Natural killer cell (primary cell): ENCODE results near the gene DPYD. TPM values are rescaled to one million over a fixed set of nuclear protein-coding genes. Genes with fewer than 3 reads are reported as not detected.

Experiments
- ATAC-seq, 3 donors: fragments of 150-1000 bp in 2 of 3; fragments of 200-7000 bp in 1 of 3; cut with Tn5 transposase; 1 replicate in 1 of 3; 2 replicates in 2 of 3; pipeline ENCODE4 v1.10.0; 2021; ENCODE audit warnings: mild to moderate bottlenecking in 2 of 3, moderate library complexity in 2 of 3
- DNase-seq, 2 donors: peaks; one replicate each; pipeline versions ENCODE4 v3.0.0 to v3.0.0-alpha.2; 2013 to 2021; ENCODE audit warnings: mixed read lengths in 1 of 2
- H3K27ac ChIP-seq: one replicate; pipeline ENCODE4 v1.5.1; 2013; ENCODE audit warnings: mild to moderate bottlenecking, low read length
- H3K27me3 ChIP-seq: one replicate; pipeline ENCODE4 v1.6.1; 2013; ENCODE audit warnings: low read length; ENCODE audit not compliant: control insufficient read depth, insufficient read depth
- H3K36me3 ChIP-seq: one replicate; pipeline ENCODE4 v1.6.1; 2013; ENCODE audit warnings: low read length; ENCODE audit not compliant: control insufficient read depth, insufficient read depth
- H3K4me1 ChIP-seq: one replicate; pipeline ENCODE4 v1.6.1; 2013; ENCODE audit warnings: low read length; ENCODE audit not compliant: control insufficient read depth, insufficient read depth
- H3K4me3 ChIP-seq: one replicate; pipeline ENCODE4 v1.5.1; 2013; ENCODE audit warnings: low read length
- H3K9me3 ChIP-seq: one replicate; pipeline ENCODE4 v1.6.1; 2013; ENCODE audit warnings: low read length; ENCODE audit not compliant: control insufficient read depth, insufficient read depth
- H3K27ac Mint-ChIP-seq, 2 donors: one replicate each; pipeline ENCODE4 v1.8.0; 2022; ENCODE audit warnings: mild to moderate bottlenecking in 2 of 2, mixed read lengths in 2 of 2, moderate library complexity in 1 of 2
- H3K27me3 Mint-ChIP-seq, 2 donors: one replicate each; pipeline ENCODE4 v1.8.0; 2022; ENCODE audit warnings: low read depth in 2 of 2, mixed read lengths in 2 of 2
- H3K36me3 Mint-ChIP-seq: one replicate; pipeline ENCODE4 v1.8.0; 2022; ENCODE audit warnings: mixed read lengths
- H3K4me1 Mint-ChIP-seq, 2 donors: one replicate each; pipeline ENCODE4 v1.8.0; 2022; ENCODE audit warnings: mixed read lengths in 2 of 2
- H3K4me3 Mint-ChIP-seq: one replicate; pipeline ENCODE4 v1.8.0; 2022; ENCODE audit warnings: mild to moderate bottlenecking, moderate library complexity, mixed read lengths
- H3K9me3 Mint-ChIP-seq, 2 donors: one replicate each; pipeline ENCODE4 v1.8.0; 2022; ENCODE audit warnings: mixed read lengths in 2 of 2
- CTCF ChIP-seq: fragments of 200-600 bp; IDR thresholded peaks from one replicate; pipeline ENCODE4 v1.8.0; 2022; ENCODE audit warnings: antibody characterized with exemption
- WGBS: methylation state at CpG from one replicate; pipeline ENCODE4 v1.1.7; 2013; ENCODE audit warnings: missing lambda C conversion rate; ENCODE audit not compliant: insufficient coverage; 5-methylcytosine and 5-hydroxymethylcytosine counted together
- intact Hi-C: fragments of 100-400 bp; cut with micrococcal nuclease; formaldehyde crosslinking; loops from one replicate; pipeline ENCODE4 v1.14.2; 2022
- total RNA-seq, 4 donors: library from RNA; stranded (reverse); fragments of 120-200 nt in 1 of 4; gene quantifications; one replicate each; pipeline versions ENCODE4 v1.2.3 to v1.2.4, GENCODE V29; 2013 to 2022

Gene DPYD
- total RNA-seq, 3 donors from 2014 or later (not counting 1 experiment from before 2014, with no cell fraction given): 56.6 to 66.7 (median 56.9) TPM

GRCh38 chr1:97877307-97877706 lies 43.5 kb downstream of the DPYD start:
- Histone ChIP-seq H3K27me3 (no peaks in the 10 kb centered on the region), H3K4me3 (no peak overlapping the region), H3K27ac (no peak overlapping the region), H3K9me3 (no peaks in the 10 kb centered on the region), H3K4me1 (no peaks in the 10 kb centered on the region), H3K36me3 (peaks cover 21% of the 10 kb centered on the region)
- Mint-ChIP-seq H3K9me3 (no peaks in the 10 kb centered on the region), H3K36me3 (no peaks in the 10 kb centered on the region), H3K27me3 (no peaks in the 10 kb centered on the region), H3K27ac (no peak overlapping the region), H3K4me3 (no peak overlapping the region), H3K4me1 (peaks cover 19 to 23% of the 10 kb centered on the region in 2 donors)
- no peak for TF ChIP-seq CTCF
- no peak for ATAC-seq
- no CpG with 5 or more reads among the region's 2 CpGs for WGBS
- DNase-seq: no peak
- intact Hi-C loops: no loop called here

- intact Hi-C loops: no loop called here
- no peak overlapping the region for H3K4me3 ChIP-seq
- no peaks in the 10 kb centered on the region for H3K36me3 Mint-ChIP-seq
- no peaks in the 10 kb centered on the region for H3K27me3 Mint-ChIP-seq
- no peak overlapping the region for H3K27ac ChIP-seq
- no peaks in the 10 kb centered on the region for H3K27me3 ChIP-seq
- H3K4me3 Mint-ChIP-seq: no peak overlapping the region
- no peak overlapping the region for H3K27ac Mint-ChIP-seq
- H3K4me1 ChIP-seq: no peaks in the 10 kb centered on the region
- H3K4me1 Mint-ChIP-seq: peaks cover 29 to 31% of the 10 kb centered on the region in 2 donors
- no peak for TF ChIP-seq CTCF
- H3K36me3 ChIP-seq: peaks cover 10% of the 10 kb centered on the region
- DNase-seq (no peak), ATAC-seq (no peak)
- no peaks in the 10 kb centered on the region for H3K9me3 Mint-ChIP-seq
- WGBS: 96% methylated on average over 3 of the region's 3 CpGs
- H3K9me3 ChIP-seq: no peaks in the 10 kb centered on the region
Observed at GRCh38 chr1:97875996-97876395, 44.8 kb downstream of the DPYD start.

GRCh38 chr1:97870589-97870988 lies 50.2 kb downstream of the DPYD start:
- Mint-ChIP-seq H3K27ac (no peak overlapping the region), H3K36me3 (no peaks in the 10 kb centered on the region), H3K9me3 (no peaks in the 10 kb centered on the region), H3K4me1 (peaks cover 25 to 29% of the 10 kb centered on the region in 2 donors), H3K27me3 (no peaks in the 10 kb centered on the region), H3K4me3 (no peak overlapping the region)
- Histone ChIP-seq H3K27ac (no peak overlapping the region), H3K27me3 (no peaks in the 10 kb centered on the region), H3K4me1 (no peaks in the 10 kb centered on the region), H3K9me3 (no peaks in the 10 kb centered on the region), H3K4me3 (no peak overlapping the region), H3K36me3 (peaks cover 2% of the 10 kb centered on the region)
- ATAC-seq (no peak), DNase-seq (no peak)
- TF ChIP-seq CTCF: no peak
- 88% methylated on average over 5 of the region's 7 CpGs for WGBS
- intact Hi-C loops: no loop called here

- Histone ChIP-seq H3K27ac (no peak overlapping the region), H3K9me3 (no peaks in the 10 kb centered on the region), H3K4me1 (no peaks in the 10 kb centered on the region), H3K27me3 (no peaks in the 10 kb centered on the region), H3K4me3 (no peak overlapping the region), H3K36me3 (peaks cover 2% of the 10 kb centered on the region)
- ATAC-seq: no peak
- DNase-seq: no peak
- no peak for TF ChIP-seq CTCF
- Mint-ChIP-seq H3K4me1 (peaks cover 35 to 41% of the 10 kb centered on the region in 2 donors), H3K27ac (no peak overlapping the region), H3K9me3 (no peaks in the 10 kb centered on the region), H3K4me3 (no peak overlapping the region), H3K36me3 (no peaks in the 10 kb centered on the region), H3K27me3 (no peaks in the 10 kb centered on the region)
- no CpG with 5 or more reads among the region's 2 CpGs for WGBS
- intact Hi-C loops: no loop called here
Observed at GRCh38 chr1:97869441-97869840, 51.4 kb downstream of the DPYD start.
